Lower leg skin (tissue), 4 donors: ENCODE measurements around the gene GPC1. TPM values are rescaled to one million over a fixed set of nuclear protein-coding genes. Genes with fewer than 3 reads are reported as not detected.

Experiments
- DNase-seq, 2 donors: peaks; one replicate each; pipeline ENCODE4 v3.0.0-alpha.2; 2019; ENCODE audit warnings: low spot score in 2 of 2
- H3K4me3 ChIP-seq: fragments of 200-600 bp; sonication (generic); 2 replicates; pipeline ENCODE4 v1.5.1; 2017; ENCODE audit warnings: mild to moderate bottlenecking, low read depth; ENCODE audit not compliant: poor library complexity, severe bottlenecking
- POLR2A ChIP-seq, 2 donors: fragments of 450-650 bp; IDR thresholded peaks; one replicate each; pipeline ENCODE4 v1.6.1; 2016 to 2017; ENCODE audit warnings: antibody characterized with exemption in 2 of 2, mild to moderate bottlenecking in 1 of 2, moderate library complexity in 1 of 2
- WGBS, 2 donors: methylation state at CpG; one replicate each; pipeline ENCODE4 v1.1.5; 2018; 5-methylcytosine and 5-hydroxymethylcytosine counted together
- intact Hi-C: fragments of 100-400 bp; cut with DNase I; formaldehyde crosslinking; loops from one replicate; pipeline ENCODE4 v1.15.0; 2023; ENCODE audit warnings: low total_unique reads
- total RNA-seq, 4 donors: library from RNA; depleted of rRNA; stranded (reverse); fragments of >200 nt; gene quantifications; one replicate each; pipeline ENCODE4 v1.1.0, GENCODE V29; 2016
- TF ChIP-seq, protein P1 (sequence below), 3 donors: fragments of 450-650 bp; IDR thresholded peaks; one replicate each; pipeline ENCODE4 v1.5.1; 2016; ENCODE audit warnings: antibody characterized with exemption in 3 of 3, mild to moderate bottlenecking in 3 of 3, moderate library complexity in 2 of 3

GPC1 gene
- total RNA-seq, 4 donors from 2014 or later, result 87.6 to 145 (median 114) TPM

DNA sequence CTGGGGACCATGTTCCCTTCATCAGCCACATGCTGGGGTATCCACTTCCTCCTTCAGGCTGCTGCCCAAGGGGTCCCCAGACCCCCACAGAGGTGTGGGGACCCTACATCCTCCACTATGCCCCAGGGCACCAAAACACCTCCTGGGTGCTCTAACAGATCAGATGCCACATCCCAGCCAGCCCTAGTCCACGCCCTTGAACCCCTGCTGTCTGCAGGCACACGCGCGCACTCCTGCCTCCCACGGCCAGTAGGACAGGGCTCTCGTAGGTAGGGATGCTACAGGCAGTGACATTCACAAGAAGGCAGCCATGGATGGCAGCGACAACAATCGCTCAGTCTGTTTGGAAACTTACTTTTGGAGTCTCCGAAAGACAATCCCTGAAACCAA lies 3.0 kb upstream of the GPC1 start:
- WGBS, 2 donors, result 72 to 85% methylated on average over 8 of the region's 9 CpGs
- no peak overlapping the region for H3K4me3 ChIP-seq
- TF ChIP-seq POLR2A (IDR thresholded peaks at IDR 0.05), result no peak
- TF ChIP-seq, protein P1, sequence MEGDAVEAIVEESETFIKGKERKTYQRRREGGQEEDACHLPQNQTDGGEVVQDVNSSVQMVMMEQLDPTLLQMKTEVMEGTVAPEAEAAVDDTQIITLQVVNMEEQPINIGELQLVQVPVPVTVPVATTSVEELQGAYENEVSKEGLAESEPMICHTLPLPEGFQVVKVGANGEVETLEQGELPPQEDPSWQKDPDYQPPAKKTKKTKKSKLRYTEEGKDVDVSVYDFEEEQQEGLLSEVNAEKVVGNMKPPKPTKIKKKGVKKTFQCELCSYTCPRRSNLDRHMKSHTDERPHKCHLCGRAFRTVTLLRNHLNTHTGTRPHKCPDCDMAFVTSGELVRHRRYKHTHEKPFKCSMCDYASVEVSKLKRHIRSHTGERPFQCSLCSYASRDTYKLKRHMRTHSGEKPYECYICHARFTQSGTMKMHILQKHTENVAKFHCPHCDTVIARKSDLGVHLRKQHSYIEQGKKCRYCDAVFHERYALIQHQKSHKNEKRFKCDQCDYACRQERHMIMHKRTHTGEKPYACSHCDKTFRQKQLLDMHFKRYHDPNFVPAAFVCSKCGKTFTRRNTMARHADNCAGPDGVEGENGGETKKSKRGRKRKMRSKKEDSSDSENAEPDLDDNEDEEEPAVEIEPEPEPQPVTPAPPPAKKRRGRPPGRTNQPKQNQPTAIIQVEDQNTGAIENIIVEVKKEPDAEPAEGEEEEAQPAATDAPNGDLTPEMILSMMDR (IDR thresholded peaks at IDR 0.05), result no peak
- peak; percentile 10 to 78 for DNase-seq
- intact Hi-C loops, result no loop called here

DNA sequence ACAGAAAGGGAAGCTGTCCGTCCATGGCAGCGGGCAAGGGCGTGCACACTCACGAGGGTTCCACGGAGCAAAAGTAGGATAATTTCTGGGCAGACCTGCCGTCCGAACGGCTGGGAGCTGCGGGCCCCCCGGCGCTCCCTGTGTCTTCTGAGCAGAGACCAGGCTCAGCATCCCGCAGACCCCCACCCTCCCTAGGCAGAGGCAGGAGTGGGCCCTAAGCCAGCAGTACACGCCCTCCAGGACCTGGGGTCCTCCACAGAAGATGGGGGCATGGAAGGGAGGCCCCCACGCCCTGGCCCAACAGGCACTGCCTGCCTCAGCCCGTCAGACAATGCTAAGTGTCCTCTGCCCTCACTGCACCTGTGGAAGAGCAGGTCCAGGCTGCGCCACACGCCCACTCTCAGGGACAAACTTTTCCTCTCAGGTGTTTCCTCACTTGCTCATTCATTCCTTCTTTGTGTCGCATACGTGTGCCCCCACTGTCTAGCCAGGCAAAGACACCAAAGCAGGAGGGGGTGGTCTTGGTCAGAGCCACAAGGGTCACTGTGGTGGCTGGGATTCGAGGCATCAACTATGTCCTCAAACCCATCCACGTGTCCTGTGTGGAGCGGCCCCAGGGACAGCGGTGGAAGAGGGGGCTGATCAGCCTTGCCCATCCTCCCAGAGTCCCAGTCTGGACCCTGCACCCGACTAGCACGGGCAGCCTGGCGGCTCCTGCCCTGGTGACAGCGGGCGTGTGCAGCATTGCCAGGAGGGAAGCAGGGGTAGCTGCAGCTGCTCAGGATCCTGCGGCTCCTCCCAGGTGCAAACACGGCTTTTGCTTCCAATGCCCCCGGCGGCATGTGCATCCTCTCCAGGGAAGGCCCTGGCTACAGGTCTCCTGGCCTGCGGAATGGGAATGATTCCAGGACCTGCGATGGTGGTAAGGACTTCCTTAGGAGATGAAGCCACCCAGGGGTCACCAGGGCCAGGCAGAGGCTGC lies 2.4 kb upstream of the GPC1 start:
- DNase-seq, result peak in 1 of 2 donors; percentile 86
- intact Hi-C loops, result no loop called here
- 60 to 64% methylated on average over 22 to 32 of the region's 34 CpGs for WGBS, 2 donors
- TF ChIP-seq, protein P1 (IDR thresholded peaks at IDR 0.05), result no peak
- TF ChIP-seq POLR2A (IDR thresholded peaks at IDR 0.05), result no peak
- no peak overlapping the region for H3K4me3 ChIP-seq

DNA sequence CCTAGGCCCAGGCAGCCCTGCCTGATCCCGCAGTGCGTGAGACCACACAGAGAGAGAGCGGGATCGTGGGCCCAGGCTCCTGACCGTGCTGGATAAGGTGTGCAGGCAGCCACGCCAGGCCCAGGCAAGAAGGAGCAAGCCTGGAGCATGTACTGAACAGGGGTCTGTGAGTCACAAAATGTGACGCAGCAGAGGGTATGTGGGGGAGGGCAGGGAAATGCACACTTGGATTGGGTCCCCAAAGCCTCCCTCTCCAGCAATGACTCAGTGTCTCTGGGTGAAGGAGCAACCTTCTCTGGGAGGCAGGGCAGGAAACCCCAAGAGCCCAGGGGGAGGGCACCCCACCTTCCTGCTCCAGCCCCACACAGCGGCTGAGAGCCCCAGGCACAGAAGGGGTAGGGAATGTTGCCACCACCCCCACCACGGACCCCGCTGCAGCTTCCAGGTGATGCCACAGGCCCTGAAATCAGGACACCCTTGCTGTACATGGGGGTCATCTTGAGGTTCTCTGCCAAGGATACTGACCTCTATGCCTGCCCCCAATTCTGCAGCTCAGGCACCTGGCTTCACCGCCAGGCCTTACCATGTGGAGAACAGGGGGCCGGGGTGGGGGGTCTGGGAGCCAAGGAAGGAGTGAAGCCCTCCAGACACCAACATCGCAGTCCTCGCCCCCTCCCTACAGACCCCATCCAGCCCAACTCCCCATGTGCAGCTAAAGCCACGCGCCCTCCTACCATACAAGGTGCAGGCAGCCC lies 1.3 kb upstream of the GPC1 start:
- peak overlapping the region; percentile 46 for H3K4me3 ChIP-seq
- 43 to 49% methylated on average over 14 to 16 of the region's 16 CpGs for whole genome bisulfite sequencing, 2 donors
- DNase-seq, result peak; percentile 78 to 93
- TF ChIP-seq, protein P1 (IDR thresholded peaks at IDR 0.05), result no peak
- no peak for TF ChIP-seq POLR2A (IDR thresholded peaks at IDR 0.05)
- intact Hi-C loops, result no loop called here

DNA sequence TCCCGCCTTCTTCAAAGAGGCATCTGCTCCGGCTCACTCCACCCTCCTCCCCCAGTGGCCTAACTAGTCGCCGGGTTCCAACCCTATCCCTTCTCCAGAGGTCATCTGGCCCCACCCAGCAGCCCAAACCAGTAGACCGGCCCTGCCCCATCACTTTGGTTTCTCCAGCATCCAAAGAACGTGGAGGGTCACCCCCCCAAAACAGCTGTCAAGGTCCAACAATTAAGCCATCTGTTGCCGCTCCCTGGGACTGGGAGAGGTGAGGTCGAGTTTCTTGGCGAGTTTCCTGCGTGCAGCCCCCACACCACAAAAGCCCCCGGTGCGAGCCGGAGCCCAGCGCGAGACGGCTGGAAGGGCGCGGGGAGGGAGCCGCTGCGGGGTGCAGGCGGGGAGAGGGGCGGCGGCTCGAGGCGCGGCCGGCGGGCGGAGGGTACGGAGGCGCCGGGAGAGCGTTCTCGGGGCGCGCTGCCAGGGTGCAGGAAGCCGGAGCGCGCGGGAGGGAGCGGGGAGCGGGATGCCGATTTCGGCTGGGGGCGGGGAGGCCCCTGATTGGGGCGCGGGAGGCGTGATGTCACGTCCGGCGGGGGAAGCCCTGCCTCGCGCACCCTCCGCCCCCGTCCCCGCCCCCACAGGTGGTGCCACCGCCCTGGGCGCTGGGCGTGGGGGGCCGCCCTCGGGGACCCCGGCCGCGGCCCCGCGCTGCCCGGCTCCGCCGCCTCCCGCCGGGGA lies 571 bp upstream of the GPC1 start:
- intact Hi-C loops, result loop anchor here (5.0 kb wide), 1 partner anchor 203 kb away; no protein-coding TSS in a partner anchor
- 2 to 16% methylated on average over 7 to 9 of the region's 71 CpGs for WGBS, 2 donors
- H3K4me3 ChIP-seq, result peak overlapping the region; percentile 46
- TF ChIP-seq POLR2A (IDR thresholded peaks at IDR 0.05), result no peak
- TF ChIP-seq, protein P1 (IDR thresholded peaks at IDR 0.05), result no peak
- DNase-seq, result peak; percentile 87 to 98

DNA sequence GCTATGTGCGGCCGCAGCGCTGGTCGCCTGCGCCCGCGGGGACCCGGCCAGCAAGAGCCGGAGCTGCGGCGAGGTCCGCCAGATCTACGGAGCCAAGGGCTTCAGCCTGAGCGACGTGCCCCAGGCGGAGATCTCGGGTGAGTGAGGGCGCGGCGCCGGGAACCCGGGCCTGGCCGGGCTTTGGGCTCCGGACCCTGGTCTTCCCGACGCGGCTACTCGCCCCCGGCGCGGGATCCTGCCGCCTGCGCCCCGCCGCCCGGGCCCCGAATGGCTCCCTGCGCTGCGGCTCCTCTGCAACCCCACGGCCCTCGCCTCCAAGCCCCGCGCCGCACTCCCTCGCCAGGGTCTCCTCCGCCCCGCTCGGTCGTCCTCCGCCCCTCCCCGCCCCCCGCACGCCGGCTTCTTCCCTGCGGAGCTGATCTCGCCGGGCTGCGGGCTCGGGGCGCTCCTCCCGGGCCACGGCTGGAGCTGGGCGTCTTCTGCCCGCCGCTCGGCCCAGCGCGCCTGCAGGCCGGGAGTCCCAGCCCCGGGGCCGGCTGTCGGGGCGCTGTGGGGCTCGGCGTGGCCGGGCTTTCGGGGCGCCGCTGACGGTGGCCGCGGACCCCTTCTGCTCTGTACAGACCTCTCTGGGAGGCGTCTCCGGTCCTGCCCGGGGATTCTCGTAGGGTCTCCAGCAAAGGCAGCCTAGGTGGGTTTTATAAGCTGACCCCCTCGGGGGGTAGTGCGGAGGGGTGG lies 652 bp downstream of the GPC1 start:
- peak overlapping the region; percentile 58 for H3K4me3 ChIP-seq
- WGBS, 2 donors, result 0 to 1% methylated on average over 2 to 40 of the region's 88 CpGs
- TF ChIP-seq, protein P1 (IDR thresholded peaks at IDR 0.05), result no peak
- TF ChIP-seq POLR2A (IDR thresholded peaks at IDR 0.05), result no peak
- DNase-seq, result peak in 1 of 2 donors; percentile 86
- intact Hi-C loops, result loop anchor here (5.0 kb wide), 1 partner anchor 204 kb away; no protein-coding TSS in a partner anchor
